Endothelial cell of umbilical vein (primary cell): ENCODE data around the gene ANXA2. TPM values are rescaled to one million over a fixed set of nuclear protein-coding genes. Genes with fewer than 3 reads are reported as not detected.

ENCODE experiments used
- BruUV-seq: library from RNA; stranded (reverse); fragments of 400-500 nt; replicated peaks from 2 replicates; lab custom pipeline; 2021; lab: Mats Ljungman, UMichigan
- CTCF ChIA-PET: fragments of 300-600, 350-600 bp; sonication (Branson Sonifier 250); formaldehyde crosslinking; loops from one replicate; lab custom pipeline; 2021; ENCODE audit warnings: antibody characterized with exemption, inconsistent platforms; lab: Charles Lee
- POLR2A ChIA-PET: fragments of 300-600, 350-600 bp; sonication (Branson Sonifier 250); formaldehyde crosslinking; loops from one replicate; lab custom pipeline; 2021; ENCODE audit warnings: antibody characterized with exemption, inconsistent platforms; lab: Charles Lee
- DNase-seq: peaks from one replicate; pipeline ENCODE4 v3.0.0-alpha.2; 2011; ENCODE audit warnings: low read depth, low spot score
- FAIRE-seq: peaks from 2 replicates; lab custom pipeline; 2011; peaks lifted over from hg19 to GRCh38; lab: Jason Lieb, UNC
- H2AFZ ChIP-seq: 2 replicates; pipeline ENCODE4 v1.6.0; 2012; ENCODE audit warnings: low read depth, low read length, control low read depth, inconsistent platforms
- H3K27ac ChIP-seq: 2 replicates; pipeline ENCODE4 v1.5.1; 2011; ENCODE audit warnings: low read depth, mild to moderate bottlenecking, control low read depth, low read length, moderate library complexity; ENCODE audit not compliant: insufficient read depth
- H3K27me3 ChIP-seq, 2 experiments: 2 replicates each; pipeline versions ENCODE4 v1.6.0 to v1.6.1; 2011; ENCODE audit warnings: low read length in 2 of 2, mixed read lengths in 1 of 2; ENCODE audit not compliant: control insufficient read depth in 2 of 2, insufficient read depth in 2 of 2
- H3K36me3 ChIP-seq, 2 experiments: 2 replicates in 1 of 2; 3 replicates in 1 of 2; pipeline ENCODE4 v1.5.1; 2011; ENCODE audit warnings: low read length in 2 of 2, mild to moderate bottlenecking in 1 of 2, moderate library complexity in 1 of 2; ENCODE audit not compliant: control insufficient read depth in 2 of 2, insufficient read depth in 2 of 2; ENCODE audit errors: extremely low read depth in 1 of 2
- H3K4me1 ChIP-seq: 3 replicates; pipeline ENCODE4 v1.5.1; 2011; ENCODE audit warnings: mild to moderate bottlenecking, low read length; ENCODE audit not compliant: control insufficient read depth, insufficient read depth; ENCODE audit errors: extremely low read depth
- H3K4me2 ChIP-seq: 2 replicates; pipeline ENCODE4 v1.6.1; 2011; ENCODE audit warnings: low read length, control low read depth, mixed read lengths; ENCODE audit not compliant: insufficient read depth
- H3K4me3 ChIP-seq, 3 experiments: fragments of 200-600 bp in 1 of 3; sonication (generic), shearing (Covaris generic) in 1 of 3; replicated peaks in 1 of 3; 2 replicates each; pipeline ENCODE4 v1.5.1; 2011 to 2016; ENCODE audit warnings: control low read depth in 3 of 3, low read length in 3 of 3, mild to moderate bottlenecking in 2 of 3, inconsistent platforms in 1 of 3, low read depth in 1 of 3, moderate library complexity in 1 of 3; ENCODE audit not compliant: insufficient read depth in 1 of 3
- H3K79me2 ChIP-seq: 2 replicates; pipeline ENCODE4 v1.6.0; 2012; ENCODE audit warnings: low read length, inconsistent platforms; ENCODE audit not compliant: control insufficient read depth, insufficient read depth
- H3K9ac ChIP-seq: replicated peaks from 2 replicates; pipeline ENCODE3; 2011; ENCODE audit warnings: low read length, control low read depth; ENCODE audit not compliant: insufficient read depth; ENCODE audit errors: extremely low read depth
- H3K9me1 ChIP-seq: replicated peaks from 3 replicates; pipeline ENCODE4 v1.6.0; 2011; ENCODE audit warnings: mild to moderate bottlenecking, low read length; ENCODE audit not compliant: control insufficient read depth, insufficient read depth; ENCODE audit errors: extremely low read depth
- H3K9me3 ChIP-seq: replicated peaks from 2 replicates; pipeline ENCODE4 v1.5.1; 2012; ENCODE audit warnings: low read length, inconsistent platforms; ENCODE audit not compliant: control insufficient read depth, insufficient read depth
- H4K20me1 ChIP-seq: replicated peaks from 2 replicates; pipeline ENCODE3; 2011; ENCODE audit warnings: mild to moderate bottlenecking, low read length; ENCODE audit not compliant: control insufficient read depth, insufficient read depth; ENCODE audit errors: extremely low read depth
- CTCF ChIP-seq, 2 donors: IDR thresholded peaks; 1 replicate in 1 of 2; 2 replicates in 1 of 2; pipeline ENCODE4 v1.5.1; 2011; ENCODE audit warnings: low read length in 2 of 2, mild to moderate bottlenecking in 2 of 2, moderate library complexity in 2 of 2, control low read depth in 1 of 2, inconsistent platforms in 1 of 2, low read depth in 1 of 2; ENCODE audit not compliant: insufficient read depth in 1 of 2; ENCODE audit errors: extremely low read depth in 1 of 2
- EZH2 ChIP-seq: IDR thresholded peaks from 2 replicates; pipeline ENCODE4 v1.6.1; 2012; ENCODE audit warnings: borderline replicate concordance, low read depth, mild to moderate bottlenecking, moderate library complexity, low read length, inconsistent platforms; ENCODE audit not compliant: severe bottlenecking
- FOS ChIP-seq: IDR thresholded peaks from 2 replicates; pipeline ENCODE4 v1.6.1; 2011; ENCODE audit warnings: mild to moderate bottlenecking, low read length, moderate library complexity, borderline replicate concordance; ENCODE audit not compliant: insufficient read depth
- GATA2 ChIP-seq: IDR thresholded peaks from 2 replicates; pipeline ENCODE4 v1.7.0; 2011; ENCODE audit warnings: low read depth, mild to moderate bottlenecking, moderate library complexity, mixed read lengths, low read length; ENCODE audit not compliant: insufficient read length, insufficient read depth
- JUN ChIP-seq: IDR thresholded peaks from 2 replicates; pipeline ENCODE4 v1.6.1; 2011; ENCODE audit warnings: borderline replicate concordance, low read depth; ENCODE audit not compliant: insufficient read length, insufficient read depth
- MAX ChIP-seq: IDR thresholded peaks from 2 replicates; pipeline ENCODE4 v1.6.1; 2011; ENCODE audit not compliant: insufficient read depth, insufficient read length
- MYC ChIP-seq: IDR thresholded peaks from one replicate; pipeline ENCODE4 v1.6.1; 2011; ENCODE audit warnings: mild to moderate bottlenecking, low read depth, low read length
- POLR2A ChIP-seq: IDR thresholded peaks from 2 replicates; pipeline ENCODE4 v1.6.1; 2012; ENCODE audit warnings: low read depth, mild to moderate bottlenecking, control low read depth, low read length
- POLR2AphosphoS5 ChIP-seq: IDR thresholded peaks from 2 replicates; pipeline ENCODE4 v1.6.1; 2012; ENCODE audit warnings: low read depth, mild to moderate bottlenecking, control low read depth, low read length, moderate library complexity; ENCODE audit not compliant: insufficient read depth
- dilution Hi-C: fragments of 300-500 bp; cut with MboI; formaldehyde crosslinking; loops from one replicate; pipeline ENCODE4 v1.15.0; 2019; ENCODE audit warnings: low sequenced_read_pairs; ENCODE audit not compliant: extremely low pct_ligation_motif_present
- intact Hi-C: fragments of 100-400 bp; cut with micrococcal nuclease; formaldehyde crosslinking; loops from one replicate; pipeline ENCODE4 v1.10.0; 2022
- polyA plus RNA-seq, 4 experiments: library from polyadenylated mRNA; depleted of rRNA in 3 of 4; stranded (reverse) in 3 of 4; unstranded in 1 of 4; fragments of >200 nt; gene quantifications; 2 replicates each; pipeline versions ENCODE4 v1.2.1 to v1.2.3, GENCODE V29; 2011 to 2012; ENCODE audit warnings: missing spikeins in 1 of 4
- total RNA-seq: library from RNA; stranded (reverse); gene quantifications from 2 replicates; pipeline ENCODE4 v1.2.3, GENCODE V29; 2021

Gene ANXA2
- total and polyA plus RNA-seq, 2 donors (not counting 3 experiments of a cell fraction or from before 2014, with no cell fraction given), result 2,725 to 3,299 TPM

GRCh38 chr15:60316961-60317360 lies 80.8 kb downstream of the ANXA2 start:
- POLR2A ChIA-PET, result no interaction called here
- intact Hi-C loops, result no loop called here
- no peaks in the 10 kb centered on the region for H3K36me3 ChIP-seq

More at GRCh38 chr15:60316961-60317360, 80.8 kb downstream of the ANXA2 start:
- Histone ChIP-seq H3K79me2 (no peaks in the 10 kb centered on the region), H3K9me3 (no peaks in the 10 kb centered on the region), H3K9me1 (no peaks in the 10 kb centered on the region), H3K4me2 (no peak overlapping the region), H3K4me1 (no peaks in the 10 kb centered on the region), H2AFZ (no peak overlapping the region), H3K27me3 (peaks cover 14 to 17% of the 10 kb centered on the region in 2 experiments), H3K27ac (no peak overlapping the region), H3K9ac (no peak overlapping the region), H3K4me3 (no peak overlapping the region), H4K20me1 (no peaks in the 10 kb centered on the region)
- dilution Hi-C loops, result no loop called here
- no peak for DNase-seq
- CTCF ChIA-PET, result interaction anchor here (1.1 to 2.9 kb wide), 2 partner anchors 9 to 11 kb away, joined by 3 to 16 read pairs; no protein-coding TSS in a partner anchor
- no peak for FAIRE-seq
- no TSS peak for BruUV-seq
- TF ChIP-seq MAX (no peak), FOS (no peak), EZH2 (no peak), JUN (no peak), MYC (no peak), POLR2AphosphoS5 (no peak), GATA2 (no peak), POLR2A (no peak), CTCF (IDR thresholded peaks at IDR 0.05; ENCODE audit: extremely low read depth in 1 of 2, insufficient read depth in 1 of 2, low read depth in 1 of 2, low read length in 2 of 2) (no peak)
